Testis (tissue), 2 donors: ENCODE measurements around the gene CALY.

Experiments
- POLR2A ChIP-seq: fragments of 450-650 bp; IDR thresholded peaks from one replicate; pipeline ENCODE4 v1.6.1; 2017; ENCODE audit warnings: antibody characterized with exemption, mild to moderate bottlenecking, moderate library complexity
- TF ChIP-seq, protein P1 (sequence below), 3 experiments: fragments of 450-650 bp in 2 of 3; fragments of 200-600 bp in 1 of 3; sonication (generic) in 1 of 3; IDR thresholded peaks; one replicate each; pipeline ENCODE4 v1.5.1; 2016 to 2019; ENCODE audit warnings: antibody characterized with exemption in 3 of 3, mild to moderate bottlenecking in 2 of 3, moderate library complexity in 1 of 3

DNA sequence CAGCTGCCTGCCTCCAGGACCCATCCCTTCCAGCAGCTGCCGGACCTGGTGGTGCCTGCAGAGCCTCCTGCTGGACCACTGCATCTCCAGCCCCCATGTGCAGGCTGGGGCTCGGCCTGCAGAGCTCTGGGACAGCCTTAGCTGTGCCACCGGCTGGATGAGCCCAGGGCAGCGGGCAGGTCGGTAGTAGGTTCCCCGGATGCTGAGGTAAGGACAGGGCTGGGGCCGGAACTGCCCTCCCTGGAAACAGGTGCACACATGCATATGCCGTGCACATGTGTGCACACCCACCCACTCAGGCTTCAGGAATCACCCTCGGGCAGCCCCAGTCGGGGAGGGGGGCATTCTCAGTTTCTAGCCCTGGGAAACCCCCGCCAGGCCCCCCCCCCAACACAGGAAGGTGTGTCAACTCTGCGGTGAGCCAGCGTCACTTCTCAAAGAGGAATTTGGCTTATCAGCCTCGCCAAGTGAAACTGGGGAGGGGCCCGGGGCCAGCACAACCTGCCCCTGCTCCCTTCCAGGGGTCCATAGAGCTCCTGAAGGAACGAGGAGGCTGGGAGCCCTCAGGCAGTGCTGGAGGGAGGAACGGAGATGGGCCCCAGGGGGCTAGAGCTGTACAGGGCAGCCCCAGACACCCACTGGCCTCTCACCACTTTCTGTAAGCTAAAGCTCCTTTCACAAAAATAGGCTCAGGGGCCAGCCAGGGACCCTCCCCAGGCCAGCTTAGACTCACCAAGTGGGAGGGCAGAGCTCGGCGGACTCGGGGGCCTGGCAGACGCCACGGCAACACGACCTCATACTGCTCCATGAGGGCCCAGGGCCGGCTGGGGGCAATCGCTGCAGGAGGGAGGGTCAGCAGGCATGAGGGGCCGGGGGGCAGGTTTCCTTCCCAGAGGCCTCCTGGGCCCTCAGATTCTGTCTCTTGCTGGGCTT is 61.7 kb downstream of the CALY start:
- no peak for TF ChIP-seq POLR2A
- TF ChIP-seq, protein P1, sequence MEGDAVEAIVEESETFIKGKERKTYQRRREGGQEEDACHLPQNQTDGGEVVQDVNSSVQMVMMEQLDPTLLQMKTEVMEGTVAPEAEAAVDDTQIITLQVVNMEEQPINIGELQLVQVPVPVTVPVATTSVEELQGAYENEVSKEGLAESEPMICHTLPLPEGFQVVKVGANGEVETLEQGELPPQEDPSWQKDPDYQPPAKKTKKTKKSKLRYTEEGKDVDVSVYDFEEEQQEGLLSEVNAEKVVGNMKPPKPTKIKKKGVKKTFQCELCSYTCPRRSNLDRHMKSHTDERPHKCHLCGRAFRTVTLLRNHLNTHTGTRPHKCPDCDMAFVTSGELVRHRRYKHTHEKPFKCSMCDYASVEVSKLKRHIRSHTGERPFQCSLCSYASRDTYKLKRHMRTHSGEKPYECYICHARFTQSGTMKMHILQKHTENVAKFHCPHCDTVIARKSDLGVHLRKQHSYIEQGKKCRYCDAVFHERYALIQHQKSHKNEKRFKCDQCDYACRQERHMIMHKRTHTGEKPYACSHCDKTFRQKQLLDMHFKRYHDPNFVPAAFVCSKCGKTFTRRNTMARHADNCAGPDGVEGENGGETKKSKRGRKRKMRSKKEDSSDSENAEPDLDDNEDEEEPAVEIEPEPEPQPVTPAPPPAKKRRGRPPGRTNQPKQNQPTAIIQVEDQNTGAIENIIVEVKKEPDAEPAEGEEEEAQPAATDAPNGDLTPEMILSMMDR (IDR thresholded peaks at IDR 0.05) = no peak
